Fibroblast of mammary gland (primary cell): ENCODE data around the gene WNT9B.

Experiments
- DNase-seq: peaks from one replicate; pipeline ENCODE4 v3.0.0-alpha.2; 2010; ENCODE audit warnings: low read depth
- H3K4me3 ChIP-seq: 2 replicates; pipeline ENCODE4 v1.5.1; 2011; ENCODE audit warnings: low read depth, mild to moderate bottlenecking, low read length, moderate library complexity; ENCODE audit not compliant: control insufficient read depth
- TF ChIP-seq, protein P1 (sequence below): conservative IDR thresholded peaks from 2 replicates; pipeline ENCODE4 v1.5.1; 2011; ENCODE audit warnings: low read depth, low read length, inconsistent platforms; ENCODE audit not compliant: control insufficient read depth, insufficient read depth

The WNT9B gene

DNA sequence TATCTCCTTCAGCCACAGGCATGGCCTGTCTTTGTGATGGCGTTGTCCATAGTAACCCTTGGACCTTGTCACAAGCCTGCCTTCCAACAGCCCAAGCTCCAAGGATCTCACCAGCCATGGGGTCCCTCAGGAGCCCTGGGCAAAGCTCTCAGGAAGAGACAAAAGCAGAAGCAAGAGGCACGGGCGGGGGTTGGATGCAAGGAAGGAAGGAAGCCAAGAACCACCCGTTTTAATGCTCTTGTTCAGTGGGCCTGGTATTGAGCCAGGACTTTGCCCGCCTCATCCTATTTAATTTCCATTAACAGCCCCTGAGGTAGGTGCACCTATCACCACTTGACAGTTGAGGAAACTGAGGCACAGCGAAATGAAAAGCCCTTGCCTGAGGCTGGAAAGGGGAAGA is 39.3 kb downstream of the WNT9B start:
- no peak overlapping the region for H3K4me3 ChIP-seq
- no peak for DNase-seq

DNA sequence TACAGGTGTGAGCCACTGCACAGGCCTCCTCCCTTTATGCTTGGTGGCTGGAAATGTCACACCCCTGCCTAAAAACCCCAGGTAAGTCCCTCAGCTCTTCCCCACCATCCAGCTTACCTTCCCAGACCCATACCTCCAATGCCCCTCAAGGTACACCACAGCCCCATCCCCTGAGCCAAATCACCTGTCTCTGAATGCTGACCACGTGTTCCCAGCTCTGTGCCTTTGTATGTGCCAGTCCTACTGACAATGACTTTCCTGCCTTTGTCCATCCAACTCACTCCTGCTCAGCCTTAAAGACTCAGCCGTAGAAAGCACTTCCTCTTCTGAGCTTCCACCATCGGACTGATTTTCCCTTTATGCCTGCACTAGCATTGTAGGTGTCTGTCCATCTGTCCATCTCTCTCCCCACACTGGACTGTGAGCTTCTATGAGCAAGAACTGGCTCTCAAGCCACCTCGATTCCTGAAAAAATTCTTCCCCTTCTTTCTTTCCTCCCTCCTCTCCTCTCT is 40.9 kb downstream of the WNT9B start:
- TF ChIP-seq, protein P1, sequence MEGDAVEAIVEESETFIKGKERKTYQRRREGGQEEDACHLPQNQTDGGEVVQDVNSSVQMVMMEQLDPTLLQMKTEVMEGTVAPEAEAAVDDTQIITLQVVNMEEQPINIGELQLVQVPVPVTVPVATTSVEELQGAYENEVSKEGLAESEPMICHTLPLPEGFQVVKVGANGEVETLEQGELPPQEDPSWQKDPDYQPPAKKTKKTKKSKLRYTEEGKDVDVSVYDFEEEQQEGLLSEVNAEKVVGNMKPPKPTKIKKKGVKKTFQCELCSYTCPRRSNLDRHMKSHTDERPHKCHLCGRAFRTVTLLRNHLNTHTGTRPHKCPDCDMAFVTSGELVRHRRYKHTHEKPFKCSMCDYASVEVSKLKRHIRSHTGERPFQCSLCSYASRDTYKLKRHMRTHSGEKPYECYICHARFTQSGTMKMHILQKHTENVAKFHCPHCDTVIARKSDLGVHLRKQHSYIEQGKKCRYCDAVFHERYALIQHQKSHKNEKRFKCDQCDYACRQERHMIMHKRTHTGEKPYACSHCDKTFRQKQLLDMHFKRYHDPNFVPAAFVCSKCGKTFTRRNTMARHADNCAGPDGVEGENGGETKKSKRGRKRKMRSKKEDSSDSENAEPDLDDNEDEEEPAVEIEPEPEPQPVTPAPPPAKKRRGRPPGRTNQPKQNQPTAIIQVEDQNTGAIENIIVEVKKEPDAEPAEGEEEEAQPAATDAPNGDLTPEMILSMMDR = no peak
- DNase-seq = no peak
- H3K4me3 ChIP-seq = no peak overlapping the region

More for the DNA sequence above, 39.3 kb downstream of the WNT9B start:
- TF ChIP-seq, protein P1 = no peak

DNA sequence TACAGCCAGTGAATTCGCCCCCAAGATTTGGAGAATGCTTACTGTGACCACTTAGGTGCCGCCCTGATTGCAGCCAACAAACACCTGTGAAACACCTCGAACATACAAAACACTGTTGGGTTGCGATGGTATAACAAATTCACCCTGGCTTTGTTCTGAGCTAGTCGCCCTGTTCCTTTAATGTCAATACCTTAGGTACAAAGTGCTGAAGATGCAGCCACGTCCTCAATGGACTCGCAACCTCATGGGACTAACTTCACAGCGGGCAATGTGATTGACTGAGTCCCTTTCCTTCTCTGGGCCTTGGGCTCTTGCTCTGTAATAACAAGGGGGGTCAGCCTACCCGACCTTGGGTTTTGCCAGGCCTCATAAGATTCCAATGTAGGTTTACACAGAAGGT is 42.6 kb downstream of the WNT9B start:
- no peak for DNase-seq
- H3K4me3 ChIP-seq = no peak overlapping the region
- TF ChIP-seq, protein P1 = no peak

DNA sequence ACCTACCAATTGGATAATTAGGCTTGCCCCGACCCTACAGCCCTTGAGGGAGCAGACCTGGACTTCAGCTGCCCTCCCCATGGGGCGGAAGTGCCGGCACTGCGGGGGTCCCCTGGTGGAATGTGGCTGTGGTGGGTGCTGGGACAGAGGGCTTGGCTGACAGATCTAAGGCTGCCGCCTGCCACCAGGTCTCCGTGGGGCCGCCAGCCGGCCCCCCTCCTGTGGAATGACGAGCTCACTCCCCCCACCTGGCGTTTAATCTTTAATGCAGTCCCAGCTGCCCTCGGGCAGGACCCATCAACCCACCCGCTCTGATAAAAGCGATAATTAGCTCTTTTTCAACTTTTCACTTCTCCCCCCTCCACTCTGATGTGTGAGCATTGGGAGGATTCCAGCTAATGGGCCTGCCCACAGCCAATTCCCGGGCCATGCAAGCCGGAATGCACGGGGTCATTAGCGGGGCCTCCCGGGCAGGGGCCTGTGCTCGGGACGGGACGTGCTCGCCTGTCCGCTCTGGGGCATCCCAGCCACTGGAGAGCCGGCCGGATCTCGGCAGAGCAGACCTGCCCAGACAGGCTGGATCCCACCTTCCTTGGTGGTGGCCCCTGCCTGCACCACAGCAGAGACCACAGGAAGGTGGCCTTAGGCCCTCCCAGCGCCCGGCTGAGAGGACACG is 43.2 kb downstream of the WNT9B start:
- no peak overlapping the region for H3K4me3 ChIP-seq
- TF ChIP-seq, protein P1 = no peak
- no peak for DNase-seq

DNA sequence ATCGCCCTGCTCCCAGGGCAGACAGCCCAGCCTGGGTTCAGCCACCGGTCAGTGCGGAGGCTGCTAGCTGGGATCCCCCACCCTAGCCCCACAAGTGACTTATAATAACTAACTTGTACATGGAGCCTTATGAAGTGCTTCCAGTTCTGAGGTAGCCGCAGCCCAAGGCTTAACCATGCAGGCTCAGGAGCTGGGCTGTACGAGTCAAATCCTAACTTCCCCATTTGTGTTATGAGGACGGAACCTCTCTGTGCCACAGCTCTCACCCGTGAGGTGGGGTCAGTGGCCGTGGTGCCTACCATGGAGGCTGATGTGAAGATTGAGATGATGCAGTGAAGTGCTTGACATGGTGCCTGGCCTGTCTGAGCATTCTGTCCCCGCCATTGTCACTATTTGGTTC is 43.8 kb downstream of the WNT9B start:
- H3K4me3 ChIP-seq = no peak overlapping the region
- no peak for DNase-seq
- TF ChIP-seq, protein P1 = no peak

DNA sequence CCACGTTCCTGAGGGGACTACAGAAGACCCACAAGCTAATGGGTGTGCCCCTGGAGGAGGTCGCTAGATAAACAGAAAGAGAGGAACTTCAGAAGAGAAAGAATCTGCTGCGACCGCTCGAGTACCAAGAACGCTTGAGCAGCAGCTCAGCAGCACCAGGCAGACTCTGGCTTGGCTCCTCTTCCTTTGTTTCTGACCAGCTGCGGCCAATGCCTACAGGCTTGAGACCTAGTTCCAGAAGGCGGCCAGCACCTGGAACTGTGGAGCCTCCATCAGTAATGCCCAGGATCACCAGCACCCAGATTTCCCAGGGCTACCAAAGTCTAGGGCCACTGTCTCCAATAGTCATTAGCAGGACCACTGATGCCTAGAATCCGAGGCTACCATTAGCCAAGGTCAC is 45.6 kb downstream of the WNT9B start:
- H3K4me3 ChIP-seq = no peak overlapping the region
- no peak for DNase-seq
- TF ChIP-seq, protein P1 = no peak

DNA sequence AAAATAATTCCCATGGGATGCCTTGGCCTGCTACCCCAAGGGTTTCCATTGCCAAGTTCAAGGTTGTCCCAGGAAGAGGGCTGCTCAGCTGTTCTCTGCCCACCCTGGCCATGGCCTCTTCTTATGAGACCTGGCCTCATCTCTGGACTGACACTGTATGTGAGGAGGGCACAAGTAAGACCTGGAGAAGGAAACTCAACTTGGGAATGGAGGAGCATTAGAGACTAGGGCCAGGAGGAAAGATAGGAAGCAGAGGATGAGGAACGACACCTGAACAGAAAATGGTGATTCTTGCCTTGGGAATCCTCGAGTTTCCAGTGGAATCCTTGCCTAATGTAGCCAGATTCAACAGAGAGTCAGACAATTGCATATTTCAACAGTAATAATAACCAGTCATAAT is 47.0 kb downstream of the WNT9B start:
- no peak for DNase-seq
- H3K4me3 ChIP-seq = no peak overlapping the region
- TF ChIP-seq, protein P1 = no peak
